Mammary epithelial cell (primary cell): ENCODE data around the gene GALNT18.

Experiments used
- EZH2 ChIP-seq: IDR thresholded peaks from 2 replicates; pipeline ENCODE4 v1.6.1; 2012; ENCODE audit warnings: low read length, inconsistent platforms, borderline replicate concordance
- TF ChIP-seq, protein P1 (sequence below), 2 donors: IDR thresholded peaks in 1 of 2; conservative IDR thresholded peaks in 1 of 2; 2 replicates each; pipeline ENCODE4 v1.5.1; 2011 to 2012; ENCODE audit warnings: inconsistent platforms in 2 of 2, low read length in 2 of 2, mild to moderate bottlenecking in 2 of 2, control low read depth in 1 of 2, low read depth in 1 of 2; ENCODE audit not compliant: insufficient read depth in 1 of 2; ENCODE audit errors: extremely low read depth in 1 of 2

GRCh38 chr11:11584937-11585336 lies 36.9 kb downstream of the GALNT18 start:
- TF ChIP-seq EZH2: no peak
- TF ChIP-seq, protein P1, sequence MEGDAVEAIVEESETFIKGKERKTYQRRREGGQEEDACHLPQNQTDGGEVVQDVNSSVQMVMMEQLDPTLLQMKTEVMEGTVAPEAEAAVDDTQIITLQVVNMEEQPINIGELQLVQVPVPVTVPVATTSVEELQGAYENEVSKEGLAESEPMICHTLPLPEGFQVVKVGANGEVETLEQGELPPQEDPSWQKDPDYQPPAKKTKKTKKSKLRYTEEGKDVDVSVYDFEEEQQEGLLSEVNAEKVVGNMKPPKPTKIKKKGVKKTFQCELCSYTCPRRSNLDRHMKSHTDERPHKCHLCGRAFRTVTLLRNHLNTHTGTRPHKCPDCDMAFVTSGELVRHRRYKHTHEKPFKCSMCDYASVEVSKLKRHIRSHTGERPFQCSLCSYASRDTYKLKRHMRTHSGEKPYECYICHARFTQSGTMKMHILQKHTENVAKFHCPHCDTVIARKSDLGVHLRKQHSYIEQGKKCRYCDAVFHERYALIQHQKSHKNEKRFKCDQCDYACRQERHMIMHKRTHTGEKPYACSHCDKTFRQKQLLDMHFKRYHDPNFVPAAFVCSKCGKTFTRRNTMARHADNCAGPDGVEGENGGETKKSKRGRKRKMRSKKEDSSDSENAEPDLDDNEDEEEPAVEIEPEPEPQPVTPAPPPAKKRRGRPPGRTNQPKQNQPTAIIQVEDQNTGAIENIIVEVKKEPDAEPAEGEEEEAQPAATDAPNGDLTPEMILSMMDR (conservative IDR thresholded peaks at IDR 0.05 in 1 of 2, IDR thresholded peaks at IDR 0.05 in 1 of 2; ENCODE audit: extremely low read depth in 1 of 2, insufficient read depth in 1 of 2, low read depth in 1 of 2, low read length in 2 of 2): no peak
